Neural cell (in vitro differentiated cells): ENCODE measurements around the gene ITFG1. TPM values are rescaled to one million over a fixed set of nuclear protein-coding genes. Genes with fewer than 3 reads are reported as not detected.

ENCODE experiments used
- H2AFZ ChIP-seq: fragments of 200-600, 300-800 bp; sonication (generic), shearing (Covaris generic); 2 replicates; pipeline ENCODE4 v1.6.0; 2014; ENCODE audit warnings: low read depth, mild to moderate bottlenecking, antibody characterized with exemption, low read length, moderate library complexity
- H3F3A ChIP-seq: fragments of 200-600 bp; shearing (Covaris generic); 2 replicates; pipeline ENCODE4 v1.6.1; 2016; ENCODE audit warnings: mild to moderate bottlenecking, moderate library complexity, mixed read lengths, antibody characterized with exemption, low read length; ENCODE audit not compliant: insufficient read depth, poor library complexity, severe bottlenecking
- H3K27ac ChIP-seq: fragments of 200-600, 300-800 bp; sonication (generic), shearing (Covaris generic); 2 replicates; pipeline ENCODE4 v1.5.1; 2014; ENCODE audit warnings: mild to moderate bottlenecking, low read length, moderate library complexity
- H3K27me3 ChIP-seq: fragments of 300-800, 200-600 bp; sonication (generic), shearing (Covaris generic); 2 replicates; pipeline ENCODE4 v1.6.0; 2014; ENCODE audit warnings: mild to moderate bottlenecking, low read depth, low read length, moderate library complexity; ENCODE audit not compliant: insufficient read depth
- H3K36me3 ChIP-seq: fragments of 300-800, 200-600 bp; sonication (generic), shearing (Covaris generic); 2 replicates; pipeline ENCODE4 v1.5.1; 2014; ENCODE audit warnings: mild to moderate bottlenecking, antibody characterized with exemption, low read length, moderate library complexity; ENCODE audit not compliant: insufficient read depth
- H3K4me2 ChIP-seq: fragments of 300-800, 200-600 bp; sonication (generic), shearing (Covaris generic); 2 replicates; pipeline ENCODE4 v1.6.0; 2014; ENCODE audit warnings: mild to moderate bottlenecking, low read length
- H3K4me3 ChIP-seq: fragments of 300-800, 200-600 bp; sonication (generic), shearing (Covaris generic); 2 replicates; pipeline ENCODE4 v1.5.1; 2014; ENCODE audit warnings: mild to moderate bottlenecking, low read length, moderate library complexity
- H3K79me2 ChIP-seq: fragments of 200-600 bp; shearing (Covaris generic); replicated peaks from 2 replicates; pipeline ENCODE4 v1.6.0; 2014; ENCODE audit warnings: mild to moderate bottlenecking, low read length, moderate library complexity; ENCODE audit not compliant: insufficient read depth
- H3K9ac ChIP-seq: fragments of 300-800, 200-600 bp; sonication (generic), shearing (Covaris generic); 2 replicates; pipeline ENCODE4 v1.6.1; 2016; ENCODE audit warnings: mild to moderate bottlenecking, low read length, mixed read lengths
- H3K9me2 ChIP-seq: fragments of 200-600 bp; shearing (Covaris generic); 2 replicates; pipeline ENCODE4 v1.6.1; 2016; ENCODE audit warnings: mild to moderate bottlenecking, low read length, mixed read lengths; ENCODE audit not compliant: insufficient read depth
- H3K9me3 ChIP-seq: fragments of 200-600, 300-800 bp; sonication (generic), shearing (Covaris generic); 2 replicates; pipeline ENCODE4 v1.6.1; 2016; ENCODE audit warnings: mild to moderate bottlenecking, mixed run types, low read length, moderate library complexity, mixed read lengths
- H4K20me1 ChIP-seq: fragments of 200-600 bp; shearing (Covaris generic); 2 replicates; pipeline ENCODE4 v1.6.1; 2016; ENCODE audit warnings: mild to moderate bottlenecking, mixed run types; ENCODE audit not compliant: insufficient read depth
- CTCF ChIP-seq: fragments of 450-650 bp; IDR thresholded peaks from 2 replicates; pipeline ENCODE4 v1.5.1; 2014; ENCODE audit warnings: antibody characterized with exemption, mild to moderate bottlenecking, moderate library complexity; ENCODE audit not compliant: poor library complexity, severe bottlenecking
- EP300 ChIP-seq: fragments of 450-650 bp; conservative IDR thresholded peaks from 2 replicates; pipeline ENCODE4 v1.6.1; 2014; ENCODE audit warnings: antibody characterized with exemption, mild to moderate bottlenecking, moderate library complexity; ENCODE audit not compliant: poor library complexity, severe bottlenecking
- EZH2 ChIP-seq: fragments of 200-600, 300-800 bp; shearing (Covaris generic), sonication (generic); IDR thresholded peaks from 2 replicates; pipeline ENCODE4 v1.6.1; 2014; ENCODE audit warnings: antibody characterized with exemption, low read length, borderline replicate concordance, mild to moderate bottlenecking; ENCODE audit not compliant: insufficient read depth, poor library complexity, severe bottlenecking
- MXI1 ChIP-seq: fragments of 450-650 bp; conservative IDR thresholded peaks from 2 replicates; pipeline ENCODE4 v1.6.1; 2014; ENCODE audit warnings: antibody characterized with exemption, mild to moderate bottlenecking; ENCODE audit not compliant: poor library complexity, severe bottlenecking
- POLR2AphosphoS5 ChIP-seq: IDR thresholded peaks from 2 replicates; pipeline ENCODE4 v1.6.1; 2012
- RAD21 ChIP-seq: fragments of 450-650 bp; conservative IDR thresholded peaks from 2 replicates; pipeline ENCODE4 v1.6.1; 2014; ENCODE audit warnings: antibody characterized with exemption, mild to moderate bottlenecking, moderate library complexity
- REST ChIP-seq: IDR thresholded peaks from 2 replicates; pipeline ENCODE4 v1.6.1; 2012; ENCODE audit warnings: borderline replicate concordance
- SMC3 ChIP-seq: fragments of 450-650 bp; conservative IDR thresholded peaks from 2 replicates; pipeline ENCODE4 v1.6.1; 2014; ENCODE audit warnings: antibody characterized with exemption, mild to moderate bottlenecking, moderate library complexity; ENCODE audit not compliant: poor library complexity
- TAF1 ChIP-seq: IDR thresholded peaks from 2 replicates; pipeline ENCODE4 v1.6.1; 2012; ENCODE audit warnings: low read depth
- polyA plus RNA-seq: library from polyadenylated mRNA; depleted of rRNA; stranded (reverse); fragments of >200 nt; gene quantifications from 2 replicates; pipeline ENCODE4 v1.2.3, GENCODE V29; 2014

ITFG1 gene
- polyA plus RNA-seq, 1 donor from 2014 or later, result 155 TPM

GRCh38 chr16:47262938-47263337 lies 197.9 kb downstream of the ITFG1 start:
- no peak overlapping the region for H3K4me2 ChIP-seq
- H3K9me2 ChIP-seq, result no peaks in the 10 kb centered on the region
- no peaks in the 10 kb centered on the region for H3K79me2 ChIP-seq
- no peaks in the 10 kb centered on the region for H3K9me3 ChIP-seq
- H3K4me3 ChIP-seq, result no peak overlapping the region
- no peak overlapping the region for H3K27ac ChIP-seq
- no peaks in the 10 kb centered on the region for H3K36me3 ChIP-seq
- TF ChIP-seq EZH2, result no peak
- no peak for TF ChIP-seq SMC3
- no peaks in the 10 kb centered on the region for H4K20me1 ChIP-seq
- H2AFZ ChIP-seq, result no peak overlapping the region
- no peaks in the 10 kb centered on the region for H3K27me3 ChIP-seq
- H3F3A ChIP-seq, result no peaks in the 10 kb centered on the region
- H3K9ac ChIP-seq, result no peak overlapping the region

- Histone ChIP-seq H4K20me1 (no peaks in the 10 kb centered on the region), H3K4me2 (no peak overlapping the region), H3F3A (no peaks in the 10 kb centered on the region), H3K9ac (no peak overlapping the region), H3K27me3 (no peaks in the 10 kb centered on the region), H3K27ac (no peak overlapping the region), H3K36me3 (no peaks in the 10 kb centered on the region), H3K9me3 (no peaks in the 10 kb centered on the region), H3K9me2 (no peaks in the 10 kb centered on the region), H3K4me3 (no peak overlapping the region), H2AFZ (no peak overlapping the region), H3K79me2 (no peaks in the 10 kb centered on the region)
- TF ChIP-seq SMC3 (no peak), MXI1 (no peak), CTCF (no peak), RAD21 (no peak), EP300 (no peak), REST (no peak), EZH2 (no peak), POLR2AphosphoS5 (no peak), TAF1 (no peak)
Observed at GRCh38 chr16:47260503-47260902, 200.4 kb downstream of the ITFG1 start.

- TF ChIP-seq TAF1, result no peak
- TF ChIP-seq REST, result no peak
- TF ChIP-seq RAD21, result no peak
- TF ChIP-seq SMC3, result no peak
- no peak for TF ChIP-seq EP300
- TF ChIP-seq EZH2, result no peak
- no peak for TF ChIP-seq MXI1
- TF ChIP-seq POLR2AphosphoS5, result no peak
- no peak for TF ChIP-seq CTCF
Observed at GRCh38 chr16:47258874-47259461, 201.9 kb downstream of the ITFG1 start.

More at GRCh38 chr16:47258874-47259461, 201.9 kb downstream of the ITFG1 start:
- H3K27ac ChIP-seq, result no peak overlapping the region
- H3K9me2 ChIP-seq, result no peaks in the 10 kb centered on the region
- no peak overlapping the region for H3K4me2 ChIP-seq
- H3K9me3 ChIP-seq, result no peaks in the 10 kb centered on the region
- no peaks in the 10 kb centered on the region for H3K79me2 ChIP-seq
- no peak overlapping the region for H3K9ac ChIP-seq
- no peaks in the 10 kb centered on the region for H4K20me1 ChIP-seq
- H2AFZ ChIP-seq, result no peak overlapping the region
- no peaks in the 10 kb centered on the region for H3F3A ChIP-seq
- no peaks in the 10 kb centered on the region for H3K36me3 ChIP-seq
- H3K4me3 ChIP-seq, result no peak overlapping the region
- no peaks in the 10 kb centered on the region for H3K27me3 ChIP-seq
